ENCODE results near the gene CCT3.

GRCh38 chr1:156263288-156263655, 74.8 kb downstream of the CCT3 start:
- no peak for TF ChIP-seq CTCF (IDR thresholded peaks at IDR 0.05)
- no peak for TF ChIP-seq POLR2A (IDR thresholded peaks at IDR 0.05)

Data from tibial nerve (tissue), 3 donors.